ENCODE results near the gene SP2.
A peak's percentile ranks its signal among the peaks of the same experiment; 100 is the strongest.

The SP2 gene

DNA sequence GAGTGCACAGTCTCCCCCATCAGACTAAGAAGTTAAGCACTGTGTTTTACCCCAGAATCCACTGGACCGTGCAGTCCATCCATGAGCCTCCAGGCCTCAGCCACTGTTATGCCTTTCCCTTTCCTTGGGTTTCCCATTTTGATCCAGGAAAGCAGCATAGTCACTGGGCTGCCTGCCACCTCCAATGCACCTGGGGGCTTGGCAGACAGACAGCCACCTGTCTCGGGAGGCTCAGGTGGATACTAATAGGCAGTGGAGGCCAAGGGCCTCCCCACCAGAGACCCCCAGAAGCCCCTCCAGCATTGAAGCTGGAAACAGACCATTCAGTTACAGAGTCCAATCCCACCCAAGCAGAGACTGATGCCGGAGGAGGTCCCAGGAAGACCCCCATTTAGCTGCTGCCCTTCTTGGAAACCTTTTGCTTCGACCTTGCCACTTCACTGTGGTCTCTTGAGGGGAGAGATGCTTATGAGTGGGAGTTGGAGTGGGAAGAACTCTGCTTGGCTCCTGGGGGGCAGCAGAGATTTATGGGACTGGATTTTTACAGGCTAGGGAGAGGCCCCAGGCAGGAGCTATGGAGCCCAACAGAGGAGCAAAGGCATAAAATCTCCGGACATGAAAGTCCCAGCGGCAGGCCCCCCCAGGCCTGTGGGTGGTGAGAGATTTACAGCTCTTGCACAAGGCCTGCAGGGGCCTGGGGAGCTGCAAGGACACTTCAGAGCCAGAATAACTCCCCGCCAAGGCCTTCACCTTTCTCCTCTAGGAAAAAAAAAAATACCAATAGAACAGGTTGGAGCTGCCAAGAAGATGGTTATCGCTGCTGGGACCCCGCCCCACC, 12.2 kb upstream of the SP2 start:
- no peak for DNase-seq (ENCODE audit: low read depth)
- H3K4me3 ChIP-seq (ENCODE audit: low read length), result no peak overlapping the region
- TF ChIP-seq, protein P1, sequence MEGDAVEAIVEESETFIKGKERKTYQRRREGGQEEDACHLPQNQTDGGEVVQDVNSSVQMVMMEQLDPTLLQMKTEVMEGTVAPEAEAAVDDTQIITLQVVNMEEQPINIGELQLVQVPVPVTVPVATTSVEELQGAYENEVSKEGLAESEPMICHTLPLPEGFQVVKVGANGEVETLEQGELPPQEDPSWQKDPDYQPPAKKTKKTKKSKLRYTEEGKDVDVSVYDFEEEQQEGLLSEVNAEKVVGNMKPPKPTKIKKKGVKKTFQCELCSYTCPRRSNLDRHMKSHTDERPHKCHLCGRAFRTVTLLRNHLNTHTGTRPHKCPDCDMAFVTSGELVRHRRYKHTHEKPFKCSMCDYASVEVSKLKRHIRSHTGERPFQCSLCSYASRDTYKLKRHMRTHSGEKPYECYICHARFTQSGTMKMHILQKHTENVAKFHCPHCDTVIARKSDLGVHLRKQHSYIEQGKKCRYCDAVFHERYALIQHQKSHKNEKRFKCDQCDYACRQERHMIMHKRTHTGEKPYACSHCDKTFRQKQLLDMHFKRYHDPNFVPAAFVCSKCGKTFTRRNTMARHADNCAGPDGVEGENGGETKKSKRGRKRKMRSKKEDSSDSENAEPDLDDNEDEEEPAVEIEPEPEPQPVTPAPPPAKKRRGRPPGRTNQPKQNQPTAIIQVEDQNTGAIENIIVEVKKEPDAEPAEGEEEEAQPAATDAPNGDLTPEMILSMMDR (IDR thresholded peaks at IDR 0.05; ENCODE audit: insufficient read depth, low read depth, low read length, missing control alignments), result no peak

DNA sequence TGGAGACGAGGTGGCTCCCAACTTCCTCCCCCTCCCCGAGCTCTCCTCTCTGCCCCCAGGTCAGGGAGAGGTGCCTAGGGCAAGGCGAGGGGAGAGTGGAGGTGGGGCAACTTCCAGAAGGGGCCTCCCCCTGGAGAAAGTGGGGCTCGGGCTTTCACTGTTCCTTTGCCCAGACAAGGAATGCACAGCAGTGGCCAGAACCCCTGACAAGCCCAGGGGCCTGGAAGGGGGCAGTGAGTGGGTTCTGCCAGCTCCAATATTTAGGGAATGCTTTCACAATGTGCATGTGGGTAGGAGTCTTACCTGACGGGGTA, 11.7 kb upstream of the SP2 start:
- H3K4me3 ChIP-seq (ENCODE audit: low read length), result no peak overlapping the region
- no peak for DNase-seq (ENCODE audit: low read depth)
- TF ChIP-seq, protein P1 (IDR thresholded peaks at IDR 0.05; ENCODE audit: insufficient read depth, low read depth, low read length, missing control alignments), result no peak

DNA sequence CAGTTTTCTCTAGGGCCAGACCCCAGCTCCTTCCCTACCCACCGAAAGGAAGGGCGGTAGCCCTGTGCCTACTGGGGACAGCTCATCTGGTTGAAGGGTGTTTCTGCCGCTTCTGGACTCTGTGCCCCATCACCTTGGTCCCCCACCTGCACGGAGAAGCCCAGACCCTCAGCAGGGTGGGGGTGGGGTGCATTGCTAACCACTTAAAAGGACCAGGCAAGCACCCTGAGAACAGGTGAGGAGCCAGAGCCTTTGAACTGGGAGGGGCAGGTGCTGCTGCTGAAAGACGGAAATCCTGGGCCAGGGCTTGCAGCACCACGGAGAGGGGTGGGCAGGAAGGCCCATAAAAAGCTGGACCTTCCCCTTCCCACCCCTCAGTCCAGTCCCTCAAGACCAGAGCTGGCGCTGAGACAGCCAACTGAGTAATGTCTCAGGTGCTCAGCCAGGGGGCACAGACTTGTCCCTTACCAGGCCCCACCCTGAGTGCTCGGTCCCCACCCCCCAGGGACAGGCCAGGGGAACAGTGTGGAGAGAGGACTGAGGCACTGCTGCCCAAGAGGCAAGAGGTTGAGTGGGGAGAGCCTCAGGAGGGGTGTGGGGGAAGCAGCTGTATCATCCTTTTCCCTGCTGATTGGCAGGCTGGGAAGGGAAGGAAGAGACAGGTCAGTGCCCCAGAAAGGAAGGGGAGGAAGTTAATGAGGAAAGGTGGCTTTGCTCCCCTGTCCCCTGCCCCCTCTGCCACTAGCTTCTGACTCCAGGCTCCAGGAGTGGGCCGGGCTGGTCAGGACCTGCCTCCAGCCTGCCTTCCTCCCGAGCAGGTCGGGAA, 10.9 kb upstream of the SP2 start:
- no peak for DNase-seq (ENCODE audit: low read depth)
- TF ChIP-seq, protein P1 (IDR thresholded peaks at IDR 0.05; ENCODE audit: insufficient read depth, low read depth, low read length, missing control alignments), result no peak
- H3K4me3 ChIP-seq (ENCODE audit: low read length), result no peak overlapping the region

DNA sequence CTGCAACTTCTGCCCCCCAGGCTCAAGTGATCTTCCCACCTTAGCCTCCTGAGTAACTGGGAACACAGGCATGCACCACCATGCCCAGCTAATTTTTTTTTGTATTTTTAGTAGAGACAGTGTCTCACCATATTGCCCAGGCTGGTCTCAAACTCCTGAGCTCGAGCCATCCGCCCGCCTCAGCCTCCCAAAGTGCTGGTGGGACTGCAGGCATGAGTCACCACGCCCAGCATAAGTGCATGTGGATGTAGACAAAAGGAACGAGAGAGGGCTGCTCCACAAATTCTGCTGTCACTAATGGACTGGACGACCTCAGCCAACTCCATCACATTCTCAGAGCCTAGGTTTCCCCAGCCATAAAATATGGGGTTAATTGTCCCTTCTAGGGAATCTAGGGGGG, 7.7 kb upstream of the SP2 start:
- no peak for DNase-seq (ENCODE audit: low read depth)
- no peak overlapping the region for H3K4me3 ChIP-seq (ENCODE audit: low read length)
- TF ChIP-seq, protein P1 (IDR thresholded peaks at IDR 0.05; ENCODE audit: insufficient read depth, low read depth, low read length, missing control alignments), result no peak

DNA sequence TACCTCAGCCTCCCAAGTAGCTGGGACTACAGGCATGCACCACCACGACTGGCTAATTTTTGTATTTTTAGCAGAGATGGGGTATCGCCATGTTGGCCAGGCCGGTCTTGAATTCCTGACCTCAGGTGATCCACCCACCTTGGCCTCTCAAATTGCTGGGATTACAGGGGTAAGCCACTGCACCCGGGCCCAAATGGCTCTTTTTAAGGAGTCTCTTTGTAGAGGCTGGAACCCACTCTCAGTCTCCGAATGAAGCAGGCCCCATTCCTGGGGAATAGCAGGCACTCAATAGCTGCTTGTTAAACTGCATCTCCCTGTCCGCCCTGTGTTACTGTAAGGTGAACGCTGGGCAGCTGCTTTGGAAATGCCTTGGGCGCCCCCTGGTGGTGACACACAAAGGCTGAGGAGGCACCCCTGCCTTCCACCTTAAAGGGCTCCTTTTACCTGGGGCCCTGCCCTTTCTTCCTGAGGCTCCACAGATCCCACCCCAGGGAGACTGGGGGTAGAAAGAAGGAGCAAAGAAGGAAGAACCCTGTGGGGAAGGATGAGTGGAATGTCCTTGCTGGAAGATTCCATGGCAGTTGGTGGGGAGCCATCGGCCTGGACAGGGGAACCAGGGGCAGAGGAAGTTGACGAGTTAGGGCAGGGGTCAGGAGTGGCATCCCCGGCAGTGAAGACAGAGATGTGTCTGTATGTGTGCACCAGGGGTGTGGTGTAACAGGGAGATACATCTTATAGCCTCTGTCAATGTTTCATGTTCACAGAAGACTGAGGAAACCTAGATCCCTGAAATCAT, 6.1 kb upstream of the SP2 start:
- TF ChIP-seq, protein P1 (IDR thresholded peaks at IDR 0.05; ENCODE audit: insufficient read depth, low read depth, low read length, missing control alignments), result peak; percentile 92
- H3K4me3 ChIP-seq (ENCODE audit: low read length), result no peak overlapping the region
- peak; percentile 89 for DNase-seq (ENCODE audit: low read depth)

DNA sequence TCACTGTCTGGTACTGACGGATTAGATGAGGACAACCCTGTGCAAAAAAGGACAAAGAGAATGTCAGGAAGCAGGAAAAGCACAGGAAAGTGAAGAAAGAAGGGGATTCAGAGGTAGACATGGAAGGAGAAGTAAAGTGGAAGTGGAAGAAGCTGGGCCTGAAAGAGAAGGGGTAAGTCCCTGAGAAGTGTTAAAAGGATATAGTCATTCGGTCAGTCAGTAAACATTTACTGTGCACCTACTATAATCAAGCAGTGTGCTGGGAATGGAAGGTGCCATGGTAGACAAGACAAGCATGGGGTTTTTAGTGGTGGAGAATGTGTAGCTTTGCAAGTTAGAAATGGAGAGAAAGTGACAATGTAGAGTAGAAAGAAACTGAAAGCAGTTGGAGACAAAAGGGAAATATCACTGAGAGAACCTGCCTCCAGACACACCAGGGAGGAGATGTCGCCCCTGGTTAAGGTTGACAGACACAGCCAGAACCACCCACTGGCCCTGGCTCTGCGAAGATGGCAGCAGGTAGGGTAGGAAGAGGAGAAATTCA, 4.4 kb upstream of the SP2 start:
- TF ChIP-seq, protein P1 (IDR thresholded peaks at IDR 0.05; ENCODE audit: insufficient read depth, low read depth, low read length, missing control alignments), result no peak
- no peak for DNase-seq (ENCODE audit: low read depth)
- H3K4me3 ChIP-seq (ENCODE audit: low read length), result no peak overlapping the region

All from epithelial cell of esophagus (primary cell).